ENCODE data around the gene PRR35. TPM values are rescaled to one million over a fixed set of nuclear protein-coding genes. Genes with fewer than 3 reads are reported as not detected.

Gene PRR35
- polyA plus RNA-seq, 1 donor (not counting 4 experiments of a cell fraction or from before 2014, with no cell fraction given), result not detected

DNA sequence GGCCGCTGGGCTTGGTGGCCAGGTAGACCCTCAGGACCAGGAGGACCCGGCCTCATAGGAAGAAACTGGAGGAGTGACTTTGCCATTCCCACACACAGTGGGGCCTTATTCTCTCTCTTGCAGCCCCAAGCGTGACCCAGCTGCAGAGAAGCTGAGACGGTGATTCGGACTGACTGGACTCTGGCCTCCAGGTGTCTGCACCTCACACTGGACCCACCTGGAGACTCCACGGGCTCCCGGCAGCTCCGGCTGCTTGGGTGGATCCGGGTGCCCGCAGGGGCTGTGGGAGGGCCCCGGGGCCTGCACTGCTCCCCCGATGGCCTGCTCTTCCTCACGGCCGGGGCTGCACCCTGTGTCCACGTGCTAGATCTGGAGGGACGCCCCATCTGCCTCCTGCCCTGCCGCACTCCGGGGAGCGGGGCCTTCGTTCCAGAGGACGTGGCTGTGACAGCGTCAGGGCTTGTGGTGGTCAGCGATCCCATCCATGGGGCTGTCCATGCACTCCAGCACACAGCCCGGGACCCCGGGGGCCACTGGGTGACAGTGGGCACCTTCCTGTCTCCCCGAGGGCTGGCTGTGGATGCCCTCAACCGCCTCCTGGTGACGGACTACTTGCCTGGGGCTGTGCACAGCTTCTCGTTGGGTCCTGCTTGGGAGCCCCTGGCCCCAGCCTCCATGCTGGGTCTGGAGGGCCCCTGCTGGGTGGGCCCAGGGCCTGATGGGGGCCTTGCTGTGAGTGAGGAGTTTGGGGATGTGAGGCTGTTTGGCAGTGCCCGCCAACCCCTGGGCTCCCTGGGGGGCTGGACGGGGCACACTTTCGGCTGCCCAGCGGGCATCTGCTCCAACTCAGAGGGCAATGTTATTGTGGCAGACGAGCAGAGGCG, 7.4 kb downstream of the PRR35 start:
- Histone ChIP-seq H3K79me2 (ENCODE audit: control insufficient read depth, insufficient read depth, low read length) (peaks cover 13% of the 10 kb centered on the region), H3K27me3 (ENCODE audit: control insufficient read depth, extremely low read depth, insufficient read depth, low read length) (no peaks in the 10 kb centered on the region), H3K9me1 (ENCODE audit: control insufficient read depth, extremely low read depth, insufficient read depth, low read length) (no peaks in the 10 kb centered on the region), H3K9ac (ENCODE audit: control insufficient read depth, extremely low read depth, insufficient read depth, low read length) (no peak overlapping the region), H3K4me2 (ENCODE audit: control insufficient read depth, extremely low read depth, insufficient read depth, low read depth, low read length) (no peak overlapping the region), H2AFZ (ENCODE audit: control insufficient read depth, low read length) (no peak overlapping the region), H3K36me3 (ENCODE audit: control insufficient read depth in 2 of 2, extremely low read depth in 1 of 2, insufficient read depth in 2 of 2, low read length in 2 of 2) (peaks cover 1 to 7% of the 10 kb centered on the region in 2 experiments), H4K20me1 (ENCODE audit: control insufficient read depth, extremely low read depth, insufficient read depth, low read length) (no peaks in the 10 kb centered on the region), H3K4me1 (ENCODE audit: control insufficient read depth, extremely low read depth, insufficient read depth, low read length) (peaks cover 22% of the 10 kb centered on the region), H3K4me3 (ENCODE audit: control insufficient read depth in 2 of 3, extremely low read depth in 1 of 3, insufficient read depth in 2 of 3, low read depth in 1 of 3, low read length in 3 of 3) (no peak overlapping the region), H3K27ac (ENCODE audit: control insufficient read depth, insufficient read depth, low read length) (no peak overlapping the region), H3K9me3 (ENCODE audit: control insufficient read depth, low read depth, low read length) (no peaks in the 10 kb centered on the region)
- DNase-seq (ENCODE audit: low read depth, low spot score) (no peak), FAIRE-seq (no peak)
- dilution Hi-C loops (cut with MboI; ENCODE audit: extremely low pct_ligation_motif_present, low sequenced_read_pairs), result no loop called here
- TF ChIP-seq, protein P1, sequence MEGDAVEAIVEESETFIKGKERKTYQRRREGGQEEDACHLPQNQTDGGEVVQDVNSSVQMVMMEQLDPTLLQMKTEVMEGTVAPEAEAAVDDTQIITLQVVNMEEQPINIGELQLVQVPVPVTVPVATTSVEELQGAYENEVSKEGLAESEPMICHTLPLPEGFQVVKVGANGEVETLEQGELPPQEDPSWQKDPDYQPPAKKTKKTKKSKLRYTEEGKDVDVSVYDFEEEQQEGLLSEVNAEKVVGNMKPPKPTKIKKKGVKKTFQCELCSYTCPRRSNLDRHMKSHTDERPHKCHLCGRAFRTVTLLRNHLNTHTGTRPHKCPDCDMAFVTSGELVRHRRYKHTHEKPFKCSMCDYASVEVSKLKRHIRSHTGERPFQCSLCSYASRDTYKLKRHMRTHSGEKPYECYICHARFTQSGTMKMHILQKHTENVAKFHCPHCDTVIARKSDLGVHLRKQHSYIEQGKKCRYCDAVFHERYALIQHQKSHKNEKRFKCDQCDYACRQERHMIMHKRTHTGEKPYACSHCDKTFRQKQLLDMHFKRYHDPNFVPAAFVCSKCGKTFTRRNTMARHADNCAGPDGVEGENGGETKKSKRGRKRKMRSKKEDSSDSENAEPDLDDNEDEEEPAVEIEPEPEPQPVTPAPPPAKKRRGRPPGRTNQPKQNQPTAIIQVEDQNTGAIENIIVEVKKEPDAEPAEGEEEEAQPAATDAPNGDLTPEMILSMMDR (optimal IDR thresholded peaks at IDR 0.05 in 1 of 3, IDR thresholded peaks at IDR 0.05 in 1 of 3, conservative IDR thresholded peaks at IDR 0.05 in 1 of 3; ENCODE audit: extremely low read depth in 1 of 3, insufficient read depth in 2 of 3, low read length in 3 of 3), result no peak
- no peak for TF ChIP-seq EZH2 (IDR thresholded peaks at IDR 0.05; ENCODE audit: low read length)

DNA sequence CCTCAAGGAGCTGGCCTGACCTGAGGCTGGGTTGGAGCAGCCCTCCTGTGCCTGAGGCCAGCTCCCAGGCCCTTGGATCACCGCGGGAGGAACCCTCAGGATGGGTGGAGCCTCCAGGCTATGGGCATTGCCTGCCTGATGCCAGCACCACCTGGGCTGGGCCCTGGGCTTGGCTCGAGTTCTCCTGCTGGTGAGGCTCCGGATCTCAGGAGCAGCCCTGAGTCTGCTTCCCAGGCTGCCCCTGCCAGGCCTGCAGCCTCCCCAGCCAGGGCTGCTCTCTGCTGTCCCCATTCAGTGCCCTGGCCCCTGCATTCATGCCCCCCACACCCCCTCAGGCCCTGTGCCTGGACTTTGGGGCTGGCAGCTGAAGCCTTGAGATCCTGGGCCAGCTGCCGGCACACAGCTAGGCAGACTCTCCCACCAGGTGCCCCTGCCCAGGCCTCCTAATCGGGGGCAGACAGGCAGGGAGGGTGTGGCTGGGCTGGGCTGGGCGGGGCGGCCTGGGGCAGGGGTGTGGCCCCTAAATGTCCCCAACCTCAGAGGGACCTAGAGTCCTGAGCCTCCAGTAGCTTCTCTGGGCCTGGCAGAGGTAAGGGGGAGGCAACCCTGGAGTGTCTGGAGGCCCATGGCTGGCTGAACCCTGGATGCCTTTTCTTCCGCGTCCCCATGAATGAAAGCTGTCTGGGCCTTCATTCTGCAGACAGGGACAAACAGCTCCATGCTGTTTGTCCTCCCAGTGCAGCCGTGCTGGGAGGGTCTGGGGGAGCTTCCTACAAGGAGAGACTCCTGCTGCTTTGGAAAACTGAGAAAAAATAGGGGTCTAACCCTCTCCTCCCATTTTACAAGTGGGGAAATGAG, 8.4 kb downstream of the PRR35 start:
- Histone ChIP-seq H3K9me3 (ENCODE audit: control insufficient read depth, low read depth, low read length) (no peaks in the 10 kb centered on the region), H3K27me3 (ENCODE audit: control insufficient read depth, extremely low read depth, insufficient read depth, low read length) (no peaks in the 10 kb centered on the region), H3K79me2 (ENCODE audit: control insufficient read depth, insufficient read depth, low read length) (peaks cover 14% of the 10 kb centered on the region), H3K9me1 (ENCODE audit: control insufficient read depth, extremely low read depth, insufficient read depth, low read length) (no peaks in the 10 kb centered on the region), H4K20me1 (ENCODE audit: control insufficient read depth, extremely low read depth, insufficient read depth, low read length) (no peaks in the 10 kb centered on the region), H3K4me2 (ENCODE audit: control insufficient read depth, extremely low read depth, insufficient read depth, low read depth, low read length) (peak overlapping the region; percentile 84), H3K27ac (ENCODE audit: control insufficient read depth, insufficient read depth, low read length) (peak overlapping the region; percentile 52), H2AFZ (ENCODE audit: control insufficient read depth, low read length) (peak overlapping the region; percentile 27), H3K36me3 (ENCODE audit: control insufficient read depth in 2 of 2, extremely low read depth in 1 of 2, insufficient read depth in 2 of 2, low read length in 2 of 2) (peaks cover 1 to 7% of the 10 kb centered on the region in 2 experiments), H3K4me1 (ENCODE audit: control insufficient read depth, extremely low read depth, insufficient read depth, low read length) (peaks cover 22% of the 10 kb centered on the region), H3K4me3 (ENCODE audit: control insufficient read depth in 2 of 3, extremely low read depth in 1 of 3, insufficient read depth in 2 of 3, low read depth in 1 of 3, low read length in 3 of 3) (peak overlapping the region in 2 of 3 experiments; percentile 71 to 72), H3K9ac (ENCODE audit: control insufficient read depth, extremely low read depth, insufficient read depth, low read length) (peak overlapping the region; percentile 85)
- no peak for TF ChIP-seq EZH2 (IDR thresholded peaks at IDR 0.05; ENCODE audit: low read length)
- TF ChIP-seq, protein P1 (optimal IDR thresholded peaks at IDR 0.05 in 1 of 3, IDR thresholded peaks at IDR 0.05 in 1 of 3, conservative IDR thresholded peaks at IDR 0.05 in 1 of 3; ENCODE audit: extremely low read depth in 1 of 3, insufficient read depth in 2 of 3, low read length in 3 of 3), result peak in 1 of 3 experiments; percentile 3
- DNase-seq (ENCODE audit: low read depth, low spot score), result no peak
- no peak for FAIRE-seq
- dilution Hi-C loops (cut with MboI; ENCODE audit: extremely low pct_ligation_motif_present, low sequenced_read_pairs), result no loop called here

Data from keratinocyte (primary cell).